ENCODE data around the gene CHRNB4. TPM values are rescaled to one million over a fixed set of nuclear protein-coding genes. Genes with fewer than 3 reads are reported as not detected.

The CHRNB4 gene
- polyA plus RNA-seq, 1 of the 3 experiments (the other 2 are of a cell fraction), result 0.30 TPM

GRCh38 chr15:78636378-78636859, 4.6 kb downstream of the CHRNB4 start (continued):
- no peak for TF ChIP-seq USF1 (IDR thresholded peaks at IDR 0.05; ENCODE audit: borderline replicate concordance, low read depth)

GRCh38 chr15:78635346-78635745, 5.7 kb downstream of the CHRNB4 start:
- Histone ChIP-seq H3K4me1 (ENCODE audit: control insufficient read depth in 1 of 2, insufficient read depth in 2 of 2, low read depth in 1 of 2, low read length in 1 of 2) (peaks cover 0 to 32% of the 10 kb centered on the region in 2 experiments; a peak in 1 of 4 replicates), H3K4me3 (ENCODE audit: low read depth in 2 of 2, low read length in 1 of 2) (no peak overlapping the region), H3K9ac (no peak overlapping the region), H2AFZ (ENCODE audit: low read depth) (no peak overlapping the region), H3K79me2 (ENCODE audit: insufficient read depth) (no peaks in the 10 kb centered on the region), H4K20me1 (ENCODE audit: insufficient read depth) (no peaks in the 10 kb centered on the region), H3K27ac (ENCODE audit: low read depth in 2 of 2, low read length in 1 of 2) (no peak overlapping the region), H3F3A (replicated peaks; ENCODE audit: insufficient read depth) (no peaks in the 10 kb centered on the region), H3K4me2 (no peak overlapping the region), H3K9me2 (no peaks in the 10 kb centered on the region), H3K9me3 (0 out of 2 replicates have a peak, but pooled peaks cover 5% of the 10 kb centered on the region), H3K27me3 (ENCODE audit: insufficient read depth) (peaks cover 4% of the 10 kb centered on the region), H3K36me3 (replicated peaks in 1 of 2; ENCODE audit: control insufficient read depth in 1 of 2, insufficient read depth in 2 of 2, low read length in 1 of 2) (peaks cover 0 to 2% of the 10 kb centered on the region in 2 experiments)
- WGBS (ENCODE audit: low lambda C conversion rate), result 66% methylated on average over 4 of the region's 10 CpGs
- ChIA-PET POLR2A (interaction anchor here (0.6 to 8.9 kb wide), 3 partner anchors 9 to 37 kb away, joined by 3 to 191 read pairs (median 6); no protein-coding TSS in a partner anchor), CTCF (interaction anchor here (0.7 to 8.5 kb wide), 5 partner anchors 8 to 177 kb away, joined by 3 to 157 read pairs (median 3); partner anchors contain the start of gene CHRNA3)
- no peak for DNase-seq
- TF ChIP-seq FOXJ3 (CRISPR knock-in tag; IDR thresholded peaks at IDR 0.05) (no peak), SIN3A (IDR thresholded peaks at IDR 0.05; ENCODE audit: borderline replicate concordance, low read depth, low read length) (no peak), REST (IDR thresholded peaks at IDR 0.05; ENCODE audit: low read depth, low read length) (no peak), NFIC (IDR thresholded peaks at IDR 0.05; ENCODE audit: borderline replicate concordance) (no peak), RFX5 (IDR thresholded peaks at IDR 0.05; ENCODE audit: low read length) (no peak), PBX3 (IDR thresholded peaks at IDR 0.05) (no peak)
